Heart right ventricle (tissue), 16 donors: ENCODE measurements around the gene ATXN2. TPM values are rescaled to one million over a fixed set of nuclear protein-coding genes. Genes with fewer than 3 reads are reported as not detected.
"Not testable (repeated sequence)": the region's sequence is repeated elsewhere in the genome, so short reads cannot be mapped to it uniquely, and the experiment has no call there.

Experiments used
- ATAC-seq, 8 donors: fragments of 200-7000 bp; cut with Tn5 transposase; one replicate each; pipeline ENCODE4 v1.9.1; 2020; ENCODE audit warnings: mild to moderate bottlenecking in 8 of 8, moderate library complexity in 8 of 8, moderate number of reproducible peaks in 1 of 8
- DNase-seq, 2 donors: peaks; one replicate each; pipeline ENCODE4 v3.0.0-alpha.2; 2020
- H3K27ac ChIP-seq, 10 donors: fragments of 200-600 bp; sonication (generic) in 2 of 10; one replicate each; pipeline versions ENCODE4 v1.5.0 to v1.8.0; 2020 to 2022; ENCODE audit warnings: mild to moderate bottlenecking in 3 of 10
- H3K27me3 ChIP-seq, 7 donors: fragments of 200-600 bp; one replicate each; pipeline ENCODE4 v1.8.0; 2021 to 2022; ENCODE audit warnings: mild to moderate bottlenecking in 2 of 7
- H3K36me3 ChIP-seq, 9 donors: fragments of 200-600 bp; sonication (generic) in 1 of 9; one replicate each; pipeline versions ENCODE4 v1.5.0 to v1.8.0; 2020 to 2022; ENCODE audit warnings: mild to moderate bottlenecking in 2 of 9
- H3K4me1 ChIP-seq, 9 donors: fragments of 200-600 bp; sonication (generic) in 1 of 9; one replicate each; pipeline versions ENCODE4 v1.5.0 to v1.8.0; 2020 to 2022; ENCODE audit warnings: mild to moderate bottlenecking in 4 of 9
- H3K4me3 ChIP-seq, 10 donors: fragments of 200-600 bp; sonication (generic) in 2 of 10; one replicate each; pipeline versions ENCODE4 v1.5.0 to v1.8.0; 2020 to 2022; ENCODE audit warnings: mild to moderate bottlenecking in 7 of 10, moderate library complexity in 2 of 10
- H3K9me3 ChIP-seq, 11 donors: fragments of 200-600 bp in 10 of 11; sonication (generic) in 2 of 11; one replicate each; pipeline versions ENCODE4 v1.5.0 to v1.8.0; 2013 to 2022; ENCODE audit warnings: mild to moderate bottlenecking in 2 of 11, control low read depth in 1 of 11, moderate library complexity in 1 of 11
- CTCF ChIP-seq, 9 donors: fragments of 200-600 bp; sonication (generic) in 2 of 9; IDR thresholded peaks; one replicate each; pipeline versions ENCODE4 v1.5.0 to v1.8.0; 2021 to 2022; ENCODE audit warnings: antibody characterized with exemption in 9 of 9, mild to moderate bottlenecking in 5 of 9, moderate library complexity in 1 of 9
- WGBS, 2 donors: extraction: QIAGEN DNeasy Blood & Tissue Kit; methylation state at CpG; one replicate each; pipeline ENCODE4 v1.1.7; 2013; ENCODE audit warnings: inconsistent platforms in 1 of 2; 5-methylcytosine and 5-hydroxymethylcytosine counted together
- intact Hi-C, 10 donors: fragments of 100-400 bp; cut with DNase I; formaldehyde crosslinking; loops; one replicate each; pipeline versions ENCODE4 v1.11.1 to v1.14.2; 2022
- polyA plus RNA-seq, 2 donors: library from polyadenylated mRNA; stranded (reverse); fragments of 200-250 nt; gene quantifications; one replicate each; pipeline ENCODE4 v1.2.3, GENCODE V29; 2013
- total RNA-seq, 10 donors: library from RNA; stranded (reverse); fragmentation: NEBNext Ultra II Directional in 3 of 10; extraction: Animal tissue kit (Norgen Biotek cat#: 25700) in 3 of 10; gene quantifications; one replicate each; pipeline versions ENCODE4 v1.2.1 to v1.2.4, GENCODE V29; 2021 to 2023
- donor health status: Arrhythmogenic right ventricular cardiomyopathy.
- donor health status: ischemic (EF 13 %, LVEDD 7.1; RV severe dilation, severe dysfunction).
- donor health status: healthy with polysubstance abuse.
- donor health status: DM: no; HTN: yes; CAD: no.
- donor health status: DM: no; HTN: no; CAD: no.
- donor health status: ischemic (EF 25% LVEDD 6.9; RV normal size, moderate dysfunction).
- donor health status: ischemic (EF 25% LVEDD 5.7; RV mildly dilated, moderate dysfunction).
- donor health status: healthy.
- donor health status: DM: yes; HTN: yes; CAD: no.
- donor health status: Ischemic cardiomyopathy.
- donor health status: ischemic (EF 35%, LVEDD 5.7; RV mildly dilated, moderate dysfunction).
- donor health status: nonischemic (EF 11% LVEDD 7.7; RV severe dilation, severe dysfunction).
- donor health status: DM: yes; HTN: yes; CAD: no.
- donor health status: PGD.
- donor health status: ischemic (EF 29% LVEDD 5.4; RV normal size, mild dysfunction).
- donor health status: nonischemic (EF 23%, LVEDD 6.1; RV moderate dilation, normal function).

The ATXN2 gene
- total and polyA plus RNA-seq, 12 donors = 18.8 to 69.9 (median 55.0) TPM

- Histone ChIP-seq H3K4me3 (no peak overlapping the region), H3K27ac (no peak overlapping the region), H3K36me3 (peaks cover 0 to 100% (median 46%) of the 10 kb centered on the region in 9 donors), H3K27me3 (no peaks in the 10 kb centered on the region), H3K9me3 (no peaks in the 10 kb centered on the region), H3K4me1 (peaks cover 0 to 9% (median 0%) of the 10 kb centered on the region in 9 donors)
- intact Hi-C loops = no loop called here
- TF ChIP-seq CTCF (IDR thresholded peaks at IDR 0.05) = no peak
- ATAC-seq (peak in 6 of 8 donors; percentile 16 to 85 (median 59)), DNase-seq (no peak)
These were observed 80.0 kb downstream of the ATXN2 start for GRCh38 chr12:111519083-111519482.

GRCh38 chr12:111507719-111508118 is 91.4 kb downstream of the ATXN2 start:
- ATAC-seq, H3K4me1 ChIP-seq, H3K4me3 ChIP-seq, H3K27ac ChIP-seq, H3K27me3 ChIP-seq, DNase-seq, intact Hi-C loops, H3K9me3 ChIP-seq: not testable (repeated sequence)
- 86 to 88% methylated on average over 5 of the region's 6 CpGs for WGBS, 2 donors
- H3K36me3 ChIP-seq = peaks cover 0 to 95% (median 48%) of the 10 kb centered on the region in 9 donors

GRCh38 chr12:111507258-111507657 is 91.9 kb downstream of the ATXN2 start:
- ATAC-seq, H3K4me1 ChIP-seq, DNase-seq, intact Hi-C loops, H3K4me3 ChIP-seq, H3K9me3 ChIP-seq, H3K27me3 ChIP-seq, H3K27ac ChIP-seq: not testable (repeated sequence)
- peaks cover 0 to 95% (median 52%) of the 10 kb centered on the region in 9 donors for H3K36me3 ChIP-seq
- WGBS, 2 donors = 96 to 98% methylated on average over 20 to 26 of the region's 31 CpGs

GRCh38 chr12:111506260-111506659 is 92.9 kb downstream of the ATXN2 start:
- intact Hi-C loops = no loop called here
- Histone ChIP-seq H3K27me3 (no peaks in the 10 kb centered on the region), H3K9me3 (no peaks in the 10 kb centered on the region), H3K36me3 (peaks cover 0 to 95% (median 53%) of the 10 kb centered on the region in 9 donors), H3K4me3 (no peak overlapping the region), H3K27ac (no peak overlapping the region), H3K4me1 (peaks cover 0 to 5% (median 0%) of the 10 kb centered on the region in 9 donors)
- ATAC-seq = no peak
- 92 to 96% methylated on average over 2 of the region's 2 CpGs for WGBS, 2 donors
- TF ChIP-seq CTCF (IDR thresholded peaks at IDR 0.05) = no peak
- no peak for DNase-seq

- no peak for DNase-seq
- Histone ChIP-seq H3K4me3 (no peak overlapping the region), H3K9me3 (no peaks in the 10 kb centered on the region), H3K27ac (no peak overlapping the region), H3K27me3 (no peaks in the 10 kb centered on the region), H3K36me3 (peaks cover 0 to 93% (median 51%) of the 10 kb centered on the region in 9 donors), H3K4me1 (peaks cover 0 to 5% (median 0%) of the 10 kb centered on the region in 9 donors)
- 93 to 96% methylated on average over 1 of the region's 1 CpG for WGBS, 2 donors
- intact Hi-C loops = no loop called here
- no peak for ATAC-seq
- TF ChIP-seq CTCF (IDR thresholded peaks at IDR 0.05) = no peak
These were observed 93.5 kb downstream of the ATXN2 start for GRCh38 chr12:111505601-111506036.
